GM23338 (cell line): Measurements from ENCODE around the gene COMTD1. TPM values are rescaled to one million over a fixed set of nuclear protein-coding genes. Genes with fewer than 3 reads are reported as not detected.

Experiments used
- ATAC-seq: fragments of 200-7000 bp; cut with Tn5 transposase; 3 replicates; pipeline ENCODE4 v1.9.1; 2020
- DNase-seq: peaks from one replicate; pipeline ENCODE4 v3.0.0-alpha.2; 2015; ENCODE audit warnings: low spot score
- H2AFZ ChIP-seq: fragments of 200-600 bp; sonication (generic); 2 replicates; pipeline ENCODE4 v1.8.0; 2016; ENCODE audit warnings: antibody characterized with exemption, mild to moderate bottlenecking, moderate library complexity
- H3F3A ChIP-seq: fragments of 200-600 bp; sonication (generic); replicated peaks from 2 replicates; pipeline ENCODE4 v1.8.0; 2017; ENCODE audit warnings: antibody characterized with exemption, mixed run types, low read depth
- H3K27ac ChIP-seq: fragments of 200-600 bp; sonication (generic); 2 replicates; pipeline ENCODE4 v1.6.1; 2016; ENCODE audit warnings: low read depth
- H3K27me3 ChIP-seq: fragments of 200-600 bp; sonication (generic); 2 replicates; pipeline ENCODE4 v1.8.0; 2016; ENCODE audit warnings: mild to moderate bottlenecking, mixed run types, moderate library complexity; ENCODE audit not compliant: insufficient read depth
- H3K36me3 ChIP-seq: fragments of 200-600 bp; sonication (generic); 2 replicates; pipeline ENCODE4 v1.8.0; 2016; ENCODE audit warnings: mild to moderate bottlenecking; ENCODE audit not compliant: insufficient read depth
- H3K4me1 ChIP-seq: fragments of 200-600 bp; sonication (generic); 2 replicates; pipeline ENCODE4 v1.8.0; 2016; ENCODE audit warnings: mild to moderate bottlenecking, moderate library complexity; ENCODE audit not compliant: insufficient read depth
- H3K4me2 ChIP-seq: fragments of 200-600 bp; sonication (generic); 2 replicates; pipeline ENCODE4 v1.7.1; 2017; ENCODE audit warnings: mixed run types
- H3K4me3 ChIP-seq: fragments of 200-600 bp; sonication (generic); 2 replicates; pipeline ENCODE4 v1.6.1; 2016; ENCODE audit warnings: mixed run types
- H3K79me2 ChIP-seq: fragments of 200-600 bp; sonication (generic); replicated peaks from 2 replicates; pipeline ENCODE4 v1.8.0; 2017; ENCODE audit warnings: mild to moderate bottlenecking; ENCODE audit not compliant: insufficient read depth
- H3K9me2 ChIP-seq: fragments of 200-600 bp; sonication (generic); 2 replicates; pipeline ENCODE4 v1.8.0; 2017; ENCODE audit not compliant: insufficient read depth
- H4K20me1 ChIP-seq: fragments of 200-600 bp; sonication (generic); replicated peaks from 2 replicates; pipeline ENCODE4 v1.8.0; 2017; ENCODE audit warnings: mild to moderate bottlenecking; ENCODE audit not compliant: insufficient read depth
- H3K27ac Mint-ChIP-seq: 2 replicates; pipeline ENCODE4 v1.8.0; 2020; ENCODE audit warnings: inconsistent platforms, mild to moderate bottlenecking, moderate library complexity, mixed read lengths
- H3K27me3 Mint-ChIP-seq: 3 replicates; pipeline ENCODE4 v1.8.0; 2022; ENCODE audit warnings: low read depth, mild to moderate bottlenecking, moderate library complexity, mixed read lengths, inconsistent platforms; ENCODE audit not compliant: insufficient read depth, poor library complexity
- H3K36me3 Mint-ChIP-seq: 3 replicates; pipeline ENCODE4 v1.8.0; 2021; ENCODE audit warnings: low read depth, mild to moderate bottlenecking, inconsistent platforms, moderate library complexity, mixed read lengths
- H3K4me1 Mint-ChIP-seq: 3 replicates; pipeline ENCODE4 v1.8.0; 2020; ENCODE audit warnings: mild to moderate bottlenecking, inconsistent platforms, mixed read lengths
- H3K4me3 Mint-ChIP-seq: 3 replicates; pipeline ENCODE4 v1.8.0; 2021; ENCODE audit warnings: moderate library complexity, mild to moderate bottlenecking, inconsistent platforms, mixed read lengths
- H3K9me3 Mint-ChIP-seq: 3 replicates; pipeline ENCODE4 v1.8.0; 2020; ENCODE audit warnings: moderate library complexity, mild to moderate bottlenecking, inconsistent platforms, mixed read lengths
- CREB1 ChIP-seq: fragments of 250-450 bp; sonication (Bioruptor Pico); IDR thresholded peaks from 2 replicates; pipeline ENCODE4 v1.5.0; 2020; ENCODE audit warnings: low read depth, mild to moderate bottlenecking, moderate library complexity
- EZH2 ChIP-seq: fragments of 200-600 bp; sonication (generic); IDR thresholded peaks from one replicate; pipeline ENCODE4 v1.8.0; 2017; ENCODE audit warnings: antibody characterized with exemption, mild to moderate bottlenecking, low read depth; ENCODE audit not compliant: unreplicated experiment
- EZH2phosphoT487 ChIP-seq: fragments of 200-600 bp; sonication (generic); IDR thresholded peaks from one replicate; pipeline ENCODE4 v1.8.1; 2018; ENCODE audit warnings: antibody characterized with exemption; ENCODE audit not compliant: unreplicated experiment
- JUNB ChIP-seq: IDR thresholded peaks from one replicate; pipeline ENCODE4 v1.6.1; 2016; ENCODE audit warnings: antibody characterized with exemption; ENCODE audit not compliant: unreplicated experiment
- NANOG ChIP-seq: IDR thresholded peaks from 2 replicates; pipeline ENCODE4 v1.6.1; 2016; ENCODE audit warnings: antibody characterized with exemption, borderline replicate concordance
- POLR2AphosphoS5 ChIP-seq: IDR thresholded peaks from 2 replicates; pipeline ENCODE4 v1.6.1; 2016; ENCODE audit warnings: antibody characterized with exemption, low read depth
- STAT1 ChIP-seq: IDR thresholded peaks from one replicate; pipeline ENCODE4 v1.6.1; 2016; ENCODE audit warnings: antibody characterized with exemption; ENCODE audit not compliant: unreplicated experiment
- ZNF114 ChIP-seq: fragments of 250-450 bp; sonication (Bioruptor Pico); IDR thresholded peaks from 2 replicates; pipeline ENCODE4 v1.5.0; 2020; ENCODE audit warnings: mild to moderate bottlenecking, moderate library complexity
- ZNF331 ChIP-seq: fragments of 250-450 bp; sonication (Bioruptor Pico); IDR thresholded peaks from 2 replicates; pipeline ENCODE4 v1.5.0; 2020; ENCODE audit warnings: low read depth, mild to moderate bottlenecking, moderate library complexity
- polyA plus RNA-seq: library from polyadenylated mRNA; unstranded; fragments of >200 nt; fragmentation: Nextera tagmentation; extraction: Ambion mirVana; gene quantifications from 2 replicates; pipeline ENCODE4 v1.2.1, GENCODE V29; 2016
- total RNA-seq: library from RNA; depleted of rRNA; stranded (reverse); fragments of >200 nt; shearing (Covaris generic); gene quantifications from 2 replicates; pipeline ENCODE4 v1.2.3, GENCODE V29; 2014
- TF ChIP-seq, protein P1 (sequence below), 2 experiments: fragments of 200-600 bp in 1 of 2; sonication (generic) in 1 of 2; conservative IDR thresholded peaks; 2 replicates each; pipeline versions ENCODE4 v1.5.1 to v1.6.1; 2016 to 2017; ENCODE audit warnings: antibody characterized with exemption in 2 of 2, low read depth in 2 of 2, mild to moderate bottlenecking in 2 of 2, moderate library complexity in 1 of 2
- TF ChIP-seq, protein P2 (sequence below): fragments of 250-450 bp; sonication (Bioruptor Pico); IDR thresholded peaks from 2 replicates; pipeline ENCODE4 v1.5.0; 2020; ENCODE audit warnings: mild to moderate bottlenecking, moderate library complexity
- TF ChIP-seq, protein P3 (sequence below): IDR thresholded peaks from 2 replicates; pipeline ENCODE4 v1.6.1; 2016; ENCODE audit warnings: antibody characterized with exemption

The COMTD1 gene
- total and polyA plus RNA-seq, 2 experiments from 2014 or later: 40.0 to 46.7 TPM

DNA sequence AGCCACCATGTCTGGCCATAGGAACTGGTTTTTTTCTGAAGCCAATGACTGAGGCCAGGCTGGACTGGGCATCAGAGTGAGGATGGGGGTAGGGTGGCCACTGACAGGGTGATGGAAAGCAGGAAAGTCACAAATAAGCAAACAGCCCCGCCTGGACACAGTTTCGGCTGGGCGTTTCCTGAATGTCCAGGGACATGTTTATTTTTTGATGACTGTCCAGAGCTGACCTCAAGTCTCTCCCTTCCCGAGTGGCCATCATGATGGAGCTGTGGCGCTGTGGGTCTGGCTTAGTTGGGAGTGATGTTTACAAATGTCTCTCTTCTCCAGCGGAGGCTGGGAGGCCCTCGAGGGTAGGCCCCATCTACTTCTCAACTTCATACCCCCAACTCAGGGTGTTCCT is 37.1 kb upstream of the COMTD1 start:
- Mint-ChIP-seq H3K4me1 (peaks cover 16% of the 10 kb centered on the region; the same call in 2 of the 3 replicates), H3K4me3 (no peak overlapping the region), H3K27me3 (peaks cover 7% of the 10 kb centered on the region), H3K9me3 (no peaks in the 10 kb centered on the region; the same call in 2 of the 3 replicates), H3K36me3 (no peaks in the 10 kb centered on the region), H3K27ac (no peak overlapping the region)
- no peaks in the 10 kb centered on the region for H4K20me1 ChIP-seq
- no peak for DNase-seq
- no peaks in the 10 kb centered on the region; the same call in 1 of the 2 replicates for H3K36me3 ChIP-seq
- no peaks in the 10 kb centered on the region; the same call in none of the 2 replicates for H3K4me1 ChIP-seq
- no peak for ATAC-seq
- H3K79me2 ChIP-seq: no peaks in the 10 kb centered on the region
- no peaks in the 10 kb centered on the region for H3K9me2 ChIP-seq
- H3K27me3 ChIP-seq: peaks cover 10% of the 10 kb centered on the region; the same call in 1 of the 2 replicates
- TF ChIP-seq NANOG (no peak), ZNF331 (CRISPR knock-in tag) (no peak), EZH2 (no peak), ZNF114 (CRISPR knock-in tag) (no peak), POLR2AphosphoS5 (no peak), JUNB (no peak), CREB1 (CRISPR knock-in tag) (no peak), STAT1 (no peak), EZH2phosphoT487 (no peak)
- TF ChIP-seq, protein P1, sequence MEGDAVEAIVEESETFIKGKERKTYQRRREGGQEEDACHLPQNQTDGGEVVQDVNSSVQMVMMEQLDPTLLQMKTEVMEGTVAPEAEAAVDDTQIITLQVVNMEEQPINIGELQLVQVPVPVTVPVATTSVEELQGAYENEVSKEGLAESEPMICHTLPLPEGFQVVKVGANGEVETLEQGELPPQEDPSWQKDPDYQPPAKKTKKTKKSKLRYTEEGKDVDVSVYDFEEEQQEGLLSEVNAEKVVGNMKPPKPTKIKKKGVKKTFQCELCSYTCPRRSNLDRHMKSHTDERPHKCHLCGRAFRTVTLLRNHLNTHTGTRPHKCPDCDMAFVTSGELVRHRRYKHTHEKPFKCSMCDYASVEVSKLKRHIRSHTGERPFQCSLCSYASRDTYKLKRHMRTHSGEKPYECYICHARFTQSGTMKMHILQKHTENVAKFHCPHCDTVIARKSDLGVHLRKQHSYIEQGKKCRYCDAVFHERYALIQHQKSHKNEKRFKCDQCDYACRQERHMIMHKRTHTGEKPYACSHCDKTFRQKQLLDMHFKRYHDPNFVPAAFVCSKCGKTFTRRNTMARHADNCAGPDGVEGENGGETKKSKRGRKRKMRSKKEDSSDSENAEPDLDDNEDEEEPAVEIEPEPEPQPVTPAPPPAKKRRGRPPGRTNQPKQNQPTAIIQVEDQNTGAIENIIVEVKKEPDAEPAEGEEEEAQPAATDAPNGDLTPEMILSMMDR (conservative IDR thresholded peaks at IDR 0.05; ENCODE audit: low read depth in 2 of 2): no peak
- TF ChIP-seq, protein P2, sequence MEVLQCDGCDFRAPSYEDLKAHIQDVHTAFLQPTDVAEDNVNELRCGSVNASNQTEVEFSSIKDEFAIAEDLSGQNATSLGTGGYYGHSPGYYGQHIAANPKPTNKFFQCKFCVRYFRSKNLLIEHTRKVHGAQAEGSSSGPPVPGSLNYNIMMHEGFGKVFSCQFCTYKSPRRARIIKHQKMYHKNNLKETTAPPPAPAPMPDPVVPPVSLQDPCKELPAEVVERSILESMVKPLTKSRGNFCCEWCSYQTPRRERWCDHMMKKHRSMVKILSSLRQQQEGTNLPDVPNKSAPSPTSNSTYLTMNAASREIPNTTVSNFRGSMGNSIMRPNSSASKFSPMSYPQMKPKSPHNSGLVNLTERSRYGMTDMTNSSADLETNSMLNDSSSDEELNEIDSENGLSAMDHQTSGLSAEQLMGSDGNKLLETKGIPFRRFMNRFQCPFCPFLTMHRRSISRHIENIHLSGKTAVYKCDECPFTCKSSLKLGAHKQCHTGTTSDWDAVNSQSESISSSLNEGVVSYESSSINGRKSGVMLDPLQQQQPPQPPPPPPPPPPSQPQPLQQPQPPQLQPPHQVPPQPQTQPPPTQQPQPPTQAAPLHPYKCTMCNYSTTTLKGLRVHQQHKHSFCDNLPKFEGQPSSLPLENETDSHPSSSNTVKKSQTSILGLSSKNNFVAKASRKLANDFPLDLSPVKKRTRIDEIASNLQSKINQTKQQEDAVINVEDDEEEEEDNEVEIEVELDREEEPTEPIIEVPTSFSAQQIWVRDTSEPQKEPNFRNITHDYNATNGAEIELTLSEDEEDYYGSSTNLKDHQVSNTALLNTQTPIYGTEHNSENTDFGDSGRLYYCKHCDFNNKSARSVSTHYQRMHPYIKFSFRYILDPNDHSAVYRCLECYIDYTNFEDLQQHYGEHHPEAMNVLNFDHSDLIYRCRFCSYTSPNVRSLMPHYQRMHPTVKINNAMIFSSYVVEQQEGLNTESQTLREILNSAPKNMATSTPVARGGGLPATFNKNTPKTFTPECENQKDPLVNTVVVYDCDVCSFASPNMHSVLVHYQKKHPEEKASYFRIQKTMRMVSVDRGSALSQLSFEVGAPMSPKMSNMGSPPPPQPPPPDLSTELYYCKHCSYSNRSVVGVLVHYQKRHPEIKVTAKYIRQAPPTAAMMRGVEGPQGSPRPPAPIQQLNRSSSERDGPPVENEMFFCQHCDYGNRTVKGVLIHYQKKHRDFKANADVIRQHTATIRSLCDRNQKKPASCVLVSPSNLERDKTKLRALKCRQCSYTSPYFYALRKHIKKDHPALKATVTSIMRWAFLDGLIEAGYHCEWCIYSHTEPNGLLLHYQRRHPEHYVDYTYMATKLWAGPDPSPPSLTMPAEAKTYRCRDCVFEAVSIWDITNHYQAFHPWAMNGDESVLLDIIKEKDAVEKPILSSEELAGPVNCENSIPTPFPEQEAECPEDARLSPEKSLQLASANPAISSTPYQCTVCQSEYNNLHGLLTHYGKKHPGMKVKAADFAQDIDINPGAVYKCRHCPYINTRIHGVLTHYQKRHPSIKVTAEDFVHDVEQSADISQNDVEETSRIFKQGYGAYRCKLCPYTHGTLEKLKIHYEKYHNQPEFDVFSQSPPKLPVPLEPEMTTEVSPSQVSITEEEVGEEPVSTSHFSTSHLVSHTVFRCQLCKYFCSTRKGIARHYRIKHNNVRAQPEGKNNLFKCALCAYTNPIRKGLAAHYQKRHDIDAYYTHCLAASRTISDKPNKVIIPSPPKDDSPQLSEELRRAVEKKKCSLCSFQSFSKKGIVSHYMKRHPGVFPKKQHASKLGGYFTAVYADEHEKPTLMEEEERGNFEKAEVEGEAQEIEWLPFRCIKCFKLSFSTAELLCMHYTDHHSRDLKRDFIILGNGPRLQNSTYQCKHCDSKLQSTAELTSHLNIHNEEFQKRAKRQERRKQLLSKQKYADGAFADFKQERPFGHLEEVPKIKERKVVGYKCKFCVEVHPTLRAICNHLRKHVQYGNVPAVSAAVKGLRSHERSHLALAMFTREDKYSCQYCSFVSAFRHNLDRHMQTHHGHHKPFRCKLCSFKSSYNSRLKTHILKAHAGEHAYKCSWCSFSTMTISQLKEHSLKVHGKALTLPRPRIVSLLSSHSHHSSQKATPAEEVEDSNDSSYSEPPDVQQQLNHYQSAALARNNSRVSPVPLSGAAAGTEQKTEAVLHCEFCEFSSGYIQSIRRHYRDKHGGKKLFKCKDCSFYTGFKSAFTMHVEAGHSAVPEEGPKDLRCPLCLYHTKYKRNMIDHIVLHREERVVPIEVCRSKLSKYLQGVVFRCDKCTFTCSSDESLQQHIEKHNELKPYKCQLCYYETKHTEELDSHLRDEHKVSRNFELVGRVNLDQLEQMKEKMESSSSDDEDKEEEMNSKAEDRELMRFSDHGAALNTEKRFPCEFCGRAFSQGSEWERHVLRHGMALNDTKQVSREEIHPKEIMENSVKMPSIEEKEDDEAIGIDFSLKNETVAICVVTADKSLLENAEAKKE: no peak
- TF ChIP-seq, protein P3, sequence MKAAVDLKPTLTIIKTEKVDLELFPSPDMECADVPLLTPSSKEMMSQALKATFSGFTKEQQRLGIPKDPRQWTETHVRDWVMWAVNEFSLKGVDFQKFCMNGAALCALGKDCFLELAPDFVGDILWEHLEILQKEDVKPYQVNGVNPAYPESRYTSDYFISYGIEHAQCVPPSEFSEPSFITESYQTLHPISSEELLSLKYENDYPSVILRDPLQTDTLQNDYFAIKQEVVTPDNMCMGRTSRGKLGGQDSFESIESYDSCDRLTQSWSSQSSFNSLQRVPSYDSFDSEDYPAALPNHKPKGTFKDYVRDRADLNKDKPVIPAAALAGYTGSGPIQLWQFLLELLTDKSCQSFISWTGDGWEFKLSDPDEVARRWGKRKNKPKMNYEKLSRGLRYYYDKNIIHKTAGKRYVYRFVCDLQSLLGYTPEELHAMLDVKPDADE: no peak
- no peak overlapping the region for H3K4me3 ChIP-seq
- H3K4me2 ChIP-seq: no peak overlapping the region
- no peak overlapping the region for H2AFZ ChIP-seq
- H3K27ac ChIP-seq: no peak overlapping the region
- no peaks in the 10 kb centered on the region for H3F3A ChIP-seq
